A549 (cell line): Measurements from ENCODE around the gene TBC1D2B. TPM values are rescaled to one million over a fixed set of nuclear protein-coding genes. Genes with fewer than 3 reads are reported as not detected.
A peak's percentile ranks its signal among the peaks of the same experiment; 100 is the strongest.

ENCODE experiments used
- ATAC-seq, 2 experiments: fragments of 200-7000 bp in 1 of 2; fragments of >200 bp in 1 of 2; cut with Nextera tagmentation in 1 of 2; cut with Tn5 transposase in 1 of 2; 3 replicates each; pipeline versions ENCODE4 v1.8.0 to v1.9.1; 2018 to 2020; ENCODE audit warnings: mild to moderate bottlenecking in 1 of 2, moderate library complexity in 1 of 2
- CTCF ChIA-PET: fragments of 300-600 bp; sonication (Branson Sonifier 250); formaldehyde crosslinking; extraction: SDS; loops from one replicate; lab custom pipeline; 2021; ENCODE audit warnings: antibody characterized with exemption, inconsistent platforms; lab: Yijun Ruan, JAX
- POLR2A ChIA-PET: fragments of 350-600 bp; formaldehyde crosslinking; extraction: SDS; loops from one replicate; lab custom pipeline; 2021; ENCODE audit warnings: antibody characterized with exemption, inconsistent platforms; lab: Yijun Ruan, JAX
- DNase-seq, 2 experiments: peaks; one replicate each; pipeline versions ENCODE4 v3.0.0 to v3.0.0-alpha.2; 2011 to 2016; ENCODE audit warnings: low read depth in 1 of 2, low spot score in 1 of 2
- FAIRE-seq: peaks from 2 replicates; lab custom pipeline; 2011; peaks lifted over from hg19 to GRCh38; lab: Jason Lieb, UNC
- H3K27ac ChIP-seq, 2 experiments: fragments of >200 bp; sonication (Bioruptor Twin); formaldehyde crosslinking; 3 replicates each; pipeline ENCODE4 v1.5.1; 2016 to 2017
- H3K4me1 ChIP-seq: fragments of >200 bp; sonication (Bioruptor Twin); formaldehyde crosslinking; 3 replicates; pipeline ENCODE4 v1.6.1; 2016
- H3K4me2 ChIP-seq: fragments of >200 bp; sonication (Bioruptor Twin); formaldehyde crosslinking; 3 replicates; pipeline ENCODE4 v1.6.1; 2016
- H3K4me3 ChIP-seq: fragments of >200 bp; sonication (Bioruptor Twin); formaldehyde crosslinking; 3 replicates; pipeline ENCODE4 v1.5.1; 2016
- H3K9me3 ChIP-seq: fragments of >200 bp; sonication (Bioruptor Twin); formaldehyde crosslinking; 3 replicates; pipeline ENCODE4 v1.6.1; 2016
- BCL3 ChIP-seq: fragments of >200 bp; sonication (Bioruptor Twin); formaldehyde crosslinking; IDR thresholded peaks from 3 replicates; pipeline ENCODE4 v1.6.1; 2016
- CBX2 ChIP-seq: fragments of 200-600 bp; sonication (generic); IDR thresholded peaks from 2 replicates; pipeline ENCODE4 v1.6.1; 2016; ENCODE audit warnings: low read depth, mild to moderate bottlenecking, borderline replicate concordance
- CBX8 ChIP-seq: fragments of 200-600 bp; sonication (generic); IDR thresholded peaks from 2 replicates; pipeline ENCODE4 v1.6.1; 2016
- EHF ChIP-seq: fragments of 250-450 bp; sonication (Bioruptor Pico); IDR thresholded peaks from 2 replicates; pipeline ENCODE4 v1.5.0; 2020; ENCODE audit warnings: mild to moderate bottlenecking
- FOSL2 ChIP-seq, 2 experiments: fragments of 450-650 bp in 1 of 2; fragments of >200 bp in 1 of 2; sonication (Bioruptor Twin) in 1 of 2; formaldehyde crosslinking; IDR thresholded peaks; 2 replicates each; pipeline versions ENCODE4 v1.5.0 to v1.6.1; 2016 to 2020; ENCODE audit warnings: mild to moderate bottlenecking in 1 of 2, moderate library complexity in 1 of 2
- HDAC2 ChIP-seq: fragments of 200-600 bp; sonication (generic); IDR thresholded peaks from 2 replicates; pipeline ENCODE4 v1.6.1; 2016
- HES2 ChIP-seq: fragments of >200 bp; sonication (Bioruptor Twin); formaldehyde crosslinking; IDR thresholded peaks from 2 replicates; pipeline ENCODE4 v1.6.1; 2016
- HOXB13 ChIP-seq: fragments of 250-450 bp; sonication (Bioruptor Pico); IDR thresholded peaks from 2 replicates; pipeline ENCODE4 v1.5.0; 2020; ENCODE audit warnings: low read depth, mild to moderate bottlenecking, moderate library complexity
- HOXB5 ChIP-seq: fragments of 250-450 bp; sonication (Bioruptor Pico); IDR thresholded peaks from 2 replicates; pipeline ENCODE4 v1.5.0; 2020; ENCODE audit warnings: mild to moderate bottlenecking, moderate library complexity
- MYC ChIP-seq: IDR thresholded peaks from 2 replicates; pipeline ENCODE4 v1.6.1; 2012; ENCODE audit warnings: mild to moderate bottlenecking, inconsistent platforms, low read length, improper control_type of control experiment, borderline replicate concordance
- NR3C1 ChIP-seq: fragments of >200 bp; sonication (Bioruptor Twin); formaldehyde crosslinking; IDR thresholded peaks from 3 replicates; pipeline ENCODE4 v1.6.1; 2017
- PBX3 ChIP-seq: IDR thresholded peaks from 2 replicates; pipeline ENCODE4 v1.6.1; 2012
- RAD21 ChIP-seq, 2 experiments: fragments of >200 bp in 1 of 2; sonication (Bioruptor Twin) in 1 of 2; formaldehyde crosslinking in 1 of 2; IDR thresholded peaks in 1 of 2; conservative IDR thresholded peaks in 1 of 2; 2 replicates in 1 of 2; 3 replicates in 1 of 2; pipeline ENCODE4 v1.6.1; 2012 to 2018; ENCODE audit warnings: inconsistent platforms in 1 of 2
- RARB ChIP-seq: fragments of 250-450 bp; sonication (Bioruptor Pico); IDR thresholded peaks from 2 replicates; pipeline ENCODE4 v1.8.0; 2021; ENCODE audit warnings: mild to moderate bottlenecking, moderate library complexity
- RCOR1 ChIP-seq: fragments of 150-350 bp; IDR thresholded peaks from 2 replicates; pipeline ENCODE4 v1.6.1; 2014; ENCODE audit warnings: antibody characterized with exemption, low read length, low read depth
- RFX5 ChIP-seq: fragments of 450-650 bp; IDR thresholded peaks from 2 replicates; pipeline ENCODE4 v1.7.1; 2014; ENCODE audit warnings: antibody characterized with exemption, mild to moderate bottlenecking, moderate library complexity
- SREBF2 ChIP-seq: fragments of 450-650 bp; IDR thresholded peaks from 2 replicates; pipeline ENCODE4 v1.6.1; 2014; ENCODE audit warnings: mild to moderate bottlenecking, moderate library complexity
- ZFP36 ChIP-seq: fragments of 450-650 bp; IDR thresholded peaks from 2 replicates; pipeline ENCODE4 v1.6.1; 2014; ENCODE audit warnings: borderline replicate concordance; ENCODE audit not compliant: partially characterized antibody
- ZNF302 ChIP-seq: fragments of 250-450 bp; sonication (Bioruptor Pico); IDR thresholded peaks from 2 replicates; pipeline ENCODE4 v1.9.0; 2021; ENCODE audit warnings: inconsistent platforms, mild to moderate bottlenecking, moderate library complexity
- ZSCAN20 ChIP-seq: fragments of 250-450 bp; sonication (Bioruptor Pico); IDR thresholded peaks from 2 replicates; pipeline ENCODE4 v1.8.0; 2022; ENCODE audit warnings: mild to moderate bottlenecking, moderate library complexity
- WGBS: methylation state at CpG from one replicate; pipeline ENCODE4 v1.1.6; 2017; ENCODE audit errors: missing lambda C conversion rate; 5-methylcytosine and 5-hydroxymethylcytosine counted together
- polyA plus RNA-seq, 4 experiments: library from polyadenylated mRNA; depleted of rRNA in 3 of 4; stranded (reverse); fragments of >200 nt; fragmentation: RNase III in 1 of 4; extraction: RNeasy Plus Mini Kit Qiagen cat#74134 plus additional on column Dnase treatment in 1 of 4; gene quantifications; 2 replicates in 3 of 4; 3 replicates in 1 of 4; pipeline ENCODE4 v1.2.3, GENCODE V29; 2011 to 2017
- TF ChIP-seq, protein P1 (sequence below): fragments of 450-650 bp; IDR thresholded peaks from 2 replicates; pipeline ENCODE4 v1.6.1; 2014; ENCODE audit warnings: antibody characterized with exemption

The TBC1D2B gene
- polyA plus RNA-seq, 2 of the 4 experiments (the other 2 are of a cell fraction): 13.6 to 13.9 TPM

DNA sequence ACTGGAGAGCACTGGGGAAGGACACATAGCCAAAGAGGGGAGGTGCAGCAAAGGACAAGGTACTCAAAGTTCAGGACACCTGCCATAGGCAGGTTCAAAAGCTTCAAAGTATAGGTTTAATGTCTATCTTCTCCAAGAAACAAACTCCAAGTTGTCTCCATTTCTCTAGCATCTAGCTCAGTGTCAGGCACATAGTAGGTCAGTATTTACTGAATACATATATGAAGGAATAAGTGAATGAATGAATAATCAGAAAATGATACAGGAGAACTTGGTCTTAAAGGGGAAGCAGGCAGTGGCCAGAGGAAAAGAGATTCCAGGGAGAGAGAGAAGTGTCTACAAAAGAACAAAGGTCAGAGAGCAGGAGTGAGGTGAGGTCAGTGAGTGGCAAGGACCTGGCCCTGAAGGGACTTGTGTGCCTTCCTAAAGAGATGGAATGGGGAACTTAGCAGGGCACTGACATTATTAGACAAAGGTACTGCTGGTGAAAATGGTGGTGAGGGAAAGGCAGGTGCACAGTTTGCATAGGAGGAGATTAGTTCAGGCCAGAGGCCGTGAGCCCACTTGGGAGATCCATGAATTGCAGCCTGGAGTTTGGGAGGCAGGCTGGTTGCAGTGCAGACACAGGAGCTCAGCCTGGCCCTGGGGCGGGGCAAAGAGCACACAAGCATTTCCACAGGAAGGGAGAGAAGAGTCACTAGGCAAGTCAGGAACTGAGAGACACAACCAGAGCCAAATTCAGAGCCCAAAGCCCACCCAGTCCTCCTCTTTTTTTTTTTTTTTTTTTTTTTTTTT is 21.4 kb downstream of the TBC1D2B start:
- Histone ChIP-seq H3K4me3 (no peak overlapping the region), H3K27ac (peak overlapping the region; percentile 37 to 78), H3K9me3 (no peaks in the 10 kb centered on the region), H3K4me2 (peak overlapping the region; percentile 60), H3K4me1 (peaks cover 48% of the 10 kb centered on the region)
- CTCF ChIA-PET: interaction anchor here (1.3 to 1.6 kb wide), 4 partner anchors 13 to 52 kb away, joined by 3 to 5 read pairs (median 4); no protein-coding TSS in a partner anchor
- TF ChIP-seq ZNF302 (CRISPR knock-in tag) (no peak), EHF (CRISPR knock-in tag) (no peak), HOXB5 (CRISPR knock-in tag) (no peak), RARB (CRISPR knock-in tag) (no peak), ZFP36 (no peak), HOXB13 (CRISPR knock-in tag) (no peak), RAD21 (conservative IDR thresholded peaks at IDR 0.05 in 1 of 2, IDR thresholded peaks at IDR 0.05 in 1 of 2) (no peak), SREBF2 (no peak), CBX2 (no peak), BCL3 (no peak), MYC (no peak), NR3C1 (no peak), PBX3 (no peak), CBX8 (no peak), HDAC2 (no peak), FOSL2 (IDR thresholded peaks at IDR 0.05) (no peak), FOSL2 (CRISPR knock-in tag; IDR thresholded peaks at IDR 0.05) (no peak), HES2 (no peak)
- TF ChIP-seq, protein P1, sequence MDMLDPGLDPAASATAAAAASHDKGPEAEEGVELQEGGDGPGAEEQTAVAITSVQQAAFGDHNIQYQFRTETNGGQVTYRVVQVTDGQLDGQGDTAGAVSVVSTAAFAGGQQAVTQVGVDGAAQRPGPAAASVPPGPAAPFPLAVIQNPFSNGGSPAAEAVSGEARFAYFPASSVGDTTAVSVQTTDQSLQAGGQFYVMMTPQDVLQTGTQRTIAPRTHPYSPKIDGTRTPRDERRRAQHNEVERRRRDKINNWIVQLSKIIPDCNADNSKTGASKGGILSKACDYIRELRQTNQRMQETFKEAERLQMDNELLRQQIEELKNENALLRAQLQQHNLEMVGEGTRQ: no peak
- POLR2A ChIA-PET: no interaction called here
- ATAC-seq (peak; percentile 80 to 86), DNase-seq (peak in 1 of 2 experiments; percentile 36), FAIRE-seq (no peak)
- 44% methylated on average over 2 of the region's 2 CpGs for WGBS

DNA sequence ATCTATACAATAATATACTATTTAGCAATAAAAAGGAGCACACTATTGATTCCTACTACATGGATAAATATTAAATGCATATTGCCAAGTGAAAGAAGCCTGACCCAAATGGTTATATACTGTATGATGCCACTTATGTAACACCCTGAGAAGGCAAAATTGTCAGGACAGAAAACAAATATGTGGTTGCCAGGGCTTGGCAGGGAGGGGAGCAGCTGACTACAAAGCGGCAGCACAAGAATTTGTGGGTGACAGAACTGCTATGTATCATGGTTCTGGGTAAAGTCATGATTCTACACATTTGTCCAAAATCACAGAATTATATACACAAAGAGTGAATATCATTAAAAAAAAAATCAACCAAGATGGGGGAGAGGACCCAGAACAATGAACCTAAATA is 22.5 kb downstream of the TBC1D2B start:
- FAIRE-seq (no peak), ATAC-seq (no peak), DNase-seq (no peak)
- TF ChIP-seq RFX5 (no peak), ZSCAN20 (CRISPR knock-in tag) (no peak), RCOR1 (no peak)
- Histone ChIP-seq H3K27ac (no peak overlapping the region), H3K4me1 (peaks cover 48% of the 10 kb centered on the region), H3K4me2 (no peak overlapping the region), H3K9me3 (no peaks in the 10 kb centered on the region), H3K4me3 (no peak overlapping the region)
- CTCF ChIA-PET: interaction anchor here (0.8 to 1.7 kb wide), 4 partner anchors 19 to 95 kb away, joined by 3 to 8 read pairs (median 5); no protein-coding TSS in a partner anchor
- WGBS: 89% methylated on average over 1 of the region's 1 CpG
- POLR2A ChIA-PET: no interaction called here
